HCT116 (cell line): ENCODE results near the gene CEP20. TPM values are rescaled to one million over a fixed set of nuclear protein-coding genes. Genes with fewer than 3 reads are reported as not detected.

ENCODE experiments used
- ATAC-seq: fragments of 200-7000 bp; cut with Tn5 transposase; 2 replicates; pipeline ENCODE4 v1.9.1; 2020; ENCODE audit warnings: mild to moderate bottlenecking, moderate library complexity
- BruUV-seq: library from RNA; stranded (reverse); fragments of 400-500 nt; replicated peaks from 2 replicates; lab custom pipeline; 2021; lab: Mats Ljungman, UMichigan
- CTCF ChIA-PET: fragments of 300-600 bp; sonication (Branson Sonifier 250); formaldehyde crosslinking; loops from one replicate; lab custom pipeline; 2021; ENCODE audit warnings: antibody characterized with exemption; lab: Charles Lee
- POLR2A ChIA-PET: fragments of 300-600, 350-600 bp; sonication (Branson Sonifier 250); formaldehyde crosslinking; loops from one replicate; lab custom pipeline; 2021; ENCODE audit warnings: antibody characterized with exemption; lab: Charles Lee
- RAD21 ChIA-PET, 2 experiments: fragments of 300-600 bp; sonication (Branson Sonifier 250); formaldehyde crosslinking; loops; one replicate each; lab custom pipeline; 2023; ENCODE audit warnings: low total read pairs in 2 of 2; ENCODE audit not compliant: uncharacterized antibody in 2 of 2, unreplicated experiment in 2 of 2, low non-redundant PET in 1 of 2; lab: Charles Lee
- DNase-seq: peaks from one replicate; pipeline ENCODE4 v3.0.0-alpha.2; 2010; ENCODE audit warnings: low read depth, low spot score
- H2AFZ ChIP-seq: fragments of 200-600 bp; shearing (Covaris generic), sonication (generic); 2 replicates; pipeline ENCODE4 v1.6.1; 2017; ENCODE audit warnings: low read depth, mixed run types, mixed read lengths, antibody characterized with exemption, low read length; ENCODE audit not compliant: poor library complexity, severe bottlenecking
- H3K27ac ChIP-seq: 2 replicates; pipeline ENCODE4 v1.5.1; 2012; ENCODE audit warnings: low read depth, low read length
- H3K27me3 ChIP-seq: fragments of 200-600 bp; sonication (generic); 2 replicates; pipeline ENCODE4 v1.6.1; 2016; ENCODE audit warnings: mixed run types, low read length, mixed read lengths; ENCODE audit not compliant: insufficient read depth
- H3K36me3 ChIP-seq, 2 experiments: fragments of 200-500 bp in 1 of 2; fragments of 200-600 bp in 1 of 2; sonication (Bioruptor generic) in 1 of 2; sonication (generic) in 1 of 2; 2 replicates each; pipeline versions ENCODE4 v1.5.1 to v1.6.1; 2014 to 2016; ENCODE audit warnings: low read length in 2 of 2, inconsistent platforms in 1 of 2, mixed read lengths in 1 of 2, mixed run types in 1 of 2; ENCODE audit not compliant: insufficient read depth in 2 of 2, control insufficient read depth in 1 of 2
- H3K4me1 ChIP-seq, 2 experiments: fragments of 200-600 bp in 1 of 2; sonication (generic) in 1 of 2; 2 replicates each; pipeline versions ENCODE4 v1.5.1 to v1.6.1; 2012 to 2017; ENCODE audit warnings: low read length in 2 of 2, inconsistent platforms in 1 of 2, mild to moderate bottlenecking in 1 of 2, mixed read lengths in 1 of 2, mixed run types in 1 of 2, moderate library complexity in 1 of 2; ENCODE audit not compliant: insufficient read depth in 2 of 2, control insufficient read depth in 1 of 2
- H3K4me2 ChIP-seq: fragments of 200-600 bp; sonication (generic); 2 replicates; pipeline ENCODE4 v1.6.1; 2017; ENCODE audit warnings: mixed run types, low read length, mixed read lengths
- H3K4me3 ChIP-seq, 2 experiments: fragments of 200-600 bp in 1 of 2; sonication (generic) in 1 of 2; replicated peaks in 1 of 2; 2 replicates each; pipeline ENCODE4 v1.5.1; 2011 to 2016; ENCODE audit warnings: low read length in 2 of 2, control low read depth in 1 of 2, low read depth in 1 of 2, mild to moderate bottlenecking in 1 of 2, mixed read lengths in 1 of 2, mixed run types in 1 of 2
- H3K79me2 ChIP-seq: fragments of 200-600 bp; sonication (generic); 2 replicates; pipeline ENCODE4 v1.6.1; 2017; ENCODE audit warnings: mild to moderate bottlenecking, mixed run types, low read length, moderate library complexity, mixed read lengths; ENCODE audit not compliant: insufficient read depth
- H3K9ac ChIP-seq: fragments of 200-600 bp; sonication (generic); 2 replicates; pipeline ENCODE4 v1.6.1; 2016; ENCODE audit warnings: low read length, mixed read lengths
- H3K9me2 ChIP-seq: fragments of 200-600 bp; sonication (generic), shearing (Covaris generic); 2 replicates; pipeline ENCODE4 v1.6.1; 2017; ENCODE audit warnings: mixed run types, mild to moderate bottlenecking, moderate library complexity; ENCODE audit not compliant: insufficient read depth
- H3K9me3 ChIP-seq, 2 experiments: fragments of 200-500 bp in 1 of 2; fragments of 200-600 bp in 1 of 2; sonication (Bioruptor generic) in 1 of 2; sonication (generic) in 1 of 2; 2 replicates each; pipeline ENCODE4 v1.6.1; 2014 to 2017; ENCODE audit warnings: low read length in 2 of 2, mixed read lengths in 2 of 2, inconsistent platforms in 1 of 2, low read depth in 1 of 2, mild to moderate bottlenecking in 1 of 2, mixed run types in 1 of 2, moderate library complexity in 1 of 2; ENCODE audit not compliant: control insufficient read depth in 1 of 2, insufficient read depth in 1 of 2
- H4K20me1 ChIP-seq: fragments of 200-600 bp; sonication (generic), shearing (Covaris generic); 2 replicates; pipeline ENCODE4 v1.6.1; 2017; ENCODE audit warnings: mixed run types, mild to moderate bottlenecking, moderate library complexity; ENCODE audit not compliant: insufficient read depth
- CBX3 ChIP-seq: IDR thresholded peaks from 2 replicates; pipeline ENCODE4 v1.6.1; 2012; ENCODE audit warnings: low read depth
- CTCF ChIP-seq, 3 experiments: fragments of 200-600 bp in 1 of 3; sonication (generic) in 1 of 3; IDR thresholded peaks in 2 of 3; conservative IDR thresholded peaks in 1 of 3; 2 replicates each; pipeline ENCODE4 v1.5.1; 2012 to 2017; ENCODE audit warnings: low read depth in 2 of 3, low read length in 2 of 3, antibody characterized with exemption in 1 of 3, borderline replicate concordance in 1 of 3, control low read depth in 1 of 3, mild to moderate bottlenecking in 1 of 3, mixed read lengths in 1 of 3, mixed run types in 1 of 3, moderate library complexity in 1 of 3; ENCODE audit not compliant: insufficient read depth in 1 of 3
- ELF1 ChIP-seq: IDR thresholded peaks from 2 replicates; pipeline ENCODE4 v1.6.1; 2012; ENCODE audit warnings: low read depth, borderline replicate concordance
- EZH2phosphoT487 ChIP-seq: fragments of 200-600 bp; IDR thresholded peaks from 2 replicates; pipeline ENCODE4 v1.6.1; 2018; ENCODE audit warnings: antibody characterized with exemption, borderline replicate concordance
- FOSL1 ChIP-seq: IDR thresholded peaks from 2 replicates; pipeline ENCODE4 v1.6.1; 2012; ENCODE audit warnings: low read depth
- JUND ChIP-seq: IDR thresholded peaks from 2 replicates; pipeline ENCODE4 v1.6.1; 2012
- RAD21 ChIP-seq: IDR thresholded peaks from 2 replicates; pipeline ENCODE4 v1.6.1; 2012; ENCODE audit warnings: low read depth, mild to moderate bottlenecking
- SIN3A ChIP-seq: IDR thresholded peaks from 2 replicates; pipeline ENCODE4 v1.6.1; 2012; ENCODE audit warnings: low read depth
- SP1 ChIP-seq: IDR thresholded peaks from 2 replicates; pipeline ENCODE4 v1.6.1; 2012; ENCODE audit warnings: low read depth
- YY1 ChIP-seq: IDR thresholded peaks from 2 replicates; pipeline ENCODE4 v1.6.1; 2011; ENCODE audit warnings: low read length, low read depth, moderate library complexity, mild to moderate bottlenecking; ENCODE audit not compliant: insufficient replicate concordance; ENCODE audit errors: extremely low read depth
- ZFX ChIP-seq: fragments of 450-650 bp; IDR thresholded peaks from 2 replicates; pipeline ENCODE4 v1.6.1; 2017
- ZNF274 ChIP-seq: fragments of 200-500 bp; sonication (Bioruptor generic); IDR thresholded peaks from 2 replicates; pipeline ENCODE4 v1.6.1; 2014; ENCODE audit warnings: mild to moderate bottlenecking, low read depth, low read length, inconsistent platforms
- intact Hi-C: fragments of 100-400 bp; cut with micrococcal nuclease; formaldehyde crosslinking; loops from 2 replicates; pipeline ENCODE4 v1.10.0; 2022
- total RNA-seq: library from RNA; stranded (reverse); gene quantifications from one replicate; pipeline ENCODE4 v1.2.1, GENCODE V29; 2021; ENCODE audit not compliant: unreplicated experiment
- TF ChIP-seq, protein P1 (sequence below): IDR thresholded peaks from 2 replicates; pipeline ENCODE4 v1.6.1; 2012
- TF ChIP-seq, protein P2 (sequence below): IDR thresholded peaks from 2 replicates; pipeline ENCODE4 v1.6.1; 2012
- TF ChIP-seq, protein P3 (sequence below): IDR thresholded peaks from 2 replicates; pipeline ENCODE4 v1.6.1; 2012; ENCODE audit warnings: low read depth

CEP20 gene
- total RNA-seq, 1 experiment from 2014 or later = 67.7 TPM

DNA sequence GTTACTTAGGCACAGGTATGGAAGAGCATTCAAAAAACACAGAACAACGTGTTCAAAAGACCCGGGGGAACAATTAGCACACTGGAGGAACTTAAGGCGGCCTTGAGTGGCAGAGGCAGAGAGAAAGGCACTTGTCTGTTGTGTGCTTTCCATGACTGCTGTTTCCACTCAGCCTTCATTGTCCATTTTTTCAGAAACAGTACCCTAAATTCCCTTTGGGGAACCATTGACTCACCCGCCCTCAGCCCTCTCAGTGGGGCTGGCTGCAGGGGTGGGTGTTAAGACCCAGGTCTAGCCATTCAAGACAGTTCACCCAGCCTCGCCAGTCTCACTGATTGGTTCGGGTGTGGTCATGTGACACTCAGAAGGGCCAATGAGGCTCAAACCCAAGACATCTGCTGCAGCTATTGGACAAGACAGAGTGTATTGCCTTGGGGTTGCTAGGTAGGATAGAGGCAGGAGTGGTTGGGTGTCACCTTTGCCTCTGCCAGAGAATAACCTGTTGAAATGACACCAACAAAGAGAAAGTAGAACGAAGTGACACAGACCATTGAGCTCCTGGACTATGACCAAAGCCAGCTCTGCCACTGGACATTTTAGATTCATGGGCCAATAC lies 19.6 kb upstream of the CEP20 start:
- H2AFZ ChIP-seq = no peak overlapping the region
- H3K9me2 ChIP-seq = no peaks in the 10 kb centered on the region
- H3K36me3 ChIP-seq = no peaks in the 10 kb centered on the region
- no peak overlapping the region for H3K9ac ChIP-seq
- peak; percentile 99 for ATAC-seq
- H4K20me1 ChIP-seq = no peaks in the 10 kb centered on the region
- peak; percentile 91 for DNase-seq
- TF ChIP-seq SP1 = peak; percentile 72
- TF ChIP-seq YY1 = no peak
- TF ChIP-seq, protein P1, sequence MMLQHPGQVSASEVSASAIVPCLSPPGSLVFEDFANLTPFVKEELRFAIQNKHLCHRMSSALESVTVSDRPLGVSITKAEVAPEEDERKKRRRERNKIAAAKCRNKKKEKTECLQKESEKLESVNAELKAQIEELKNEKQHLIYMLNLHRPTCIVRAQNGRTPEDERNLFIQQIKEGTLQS = no peak
- TF ChIP-seq CBX3 = no peak
- no peaks in the 10 kb centered on the region for H3K27me3 ChIP-seq
- no TSS peak for BruUV-seq
- H3K4me2 ChIP-seq = peak overlapping the region; percentile 37
- intact Hi-C loops = no loop called here
- H3K4me1 ChIP-seq = peaks cover 2 to 13% of the 10 kb centered on the region in 2 experiments; a peak in 3 of 4 replicates
- ChIA-PET RAD21 (interaction anchor here in 1 of 2 experiments (0.7 kb wide), 1 partner anchor 15 kb away, joined by 4 read pairs; no protein-coding TSS in a partner anchor), POLR2A (interaction anchor here (1.0 to 1.9 kb wide), 2 partner anchors 8 to 20 kb away, joined by 3 to 6 read pairs; partner anchors contain the start of gene CEP20), CTCF (no interaction called here)
- no peaks in the 10 kb centered on the region for H3K9me3 ChIP-seq
- no peak overlapping the region for H3K4me3 ChIP-seq
- no peaks in the 10 kb centered on the region for H3K79me2 ChIP-seq
- H3K27ac ChIP-seq = no peak overlapping the region

DNA sequence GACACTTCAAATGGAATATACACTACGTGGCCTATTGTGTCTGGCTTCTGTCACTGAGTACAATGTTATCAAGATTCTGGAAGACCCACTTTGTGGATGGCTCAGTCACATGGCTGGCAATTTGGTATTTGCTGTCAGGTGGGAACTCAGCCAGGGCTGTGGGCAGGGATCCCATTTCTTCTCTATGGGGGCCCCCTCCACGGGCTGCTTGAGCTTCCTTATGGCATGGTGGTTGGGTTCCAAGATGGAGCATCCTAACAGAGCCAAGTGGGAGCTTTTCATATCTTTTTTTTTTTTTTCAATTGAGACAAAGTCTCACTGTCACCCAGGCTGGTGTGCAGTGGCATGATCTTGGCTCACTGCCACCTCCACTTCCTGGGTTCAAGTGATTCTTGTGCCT lies 18.0 kb upstream of the CEP20 start:
- no peak overlapping the region for H2AFZ ChIP-seq
- no peak overlapping the region for H3K4me2 ChIP-seq
- no peak overlapping the region for H3K4me3 ChIP-seq
- ATAC-seq (no peak), DNase-seq (no peak)
- H4K20me1 ChIP-seq = no peaks in the 10 kb centered on the region
- RAD21 ChIA-PET = no interaction called here
- H3K36me3 ChIP-seq = no peaks in the 10 kb centered on the region
- H3K27ac ChIP-seq = no peak overlapping the region
- H3K9me3 ChIP-seq = no peaks in the 10 kb centered on the region
- no peaks in the 10 kb centered on the region for H3K9me2 ChIP-seq
- no peaks in the 10 kb centered on the region for H3K27me3 ChIP-seq
- CTCF ChIA-PET = no interaction called here
- POLR2A ChIA-PET = no interaction called here
- intact Hi-C loops = no loop called here
- no peaks in the 10 kb centered on the region for H3K79me2 ChIP-seq
- H3K4me1 ChIP-seq = peaks cover 7 to 27% of the 10 kb centered on the region in 2 experiments; a peak in 3 of 4 replicates
- no peak overlapping the region for H3K9ac ChIP-seq
- BruUV-seq = no TSS peak
- TF ChIP-seq YY1 = no peak
- TF ChIP-seq SIN3A = no peak
- TF ChIP-seq JUND = no peak
- no peak for TF ChIP-seq EZH2phosphoT487
- TF ChIP-seq FOSL1 = no peak
- no peak for TF ChIP-seq RAD21
- TF ChIP-seq ZFX = no peak
- TF ChIP-seq CTCF (IDR thresholded peaks at IDR 0.05 in 2 of 3, conservative IDR thresholded peaks at IDR 0.05 in 1 of 3; ENCODE audit: borderline replicate concordance in 1 of 3, insufficient read depth in 1 of 3, low read depth in 2 of 3, low read length in 2 of 3) = no peak
- TF ChIP-seq, protein P2, sequence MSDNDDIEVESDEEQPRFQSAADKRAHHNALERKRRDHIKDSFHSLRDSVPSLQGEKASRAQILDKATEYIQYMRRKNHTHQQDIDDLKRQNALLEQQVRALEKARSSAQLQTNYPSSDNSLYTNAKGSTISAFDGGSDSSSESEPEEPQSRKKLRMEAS = no peak
- TF ChIP-seq ELF1 = no peak
- TF ChIP-seq, protein P3, sequence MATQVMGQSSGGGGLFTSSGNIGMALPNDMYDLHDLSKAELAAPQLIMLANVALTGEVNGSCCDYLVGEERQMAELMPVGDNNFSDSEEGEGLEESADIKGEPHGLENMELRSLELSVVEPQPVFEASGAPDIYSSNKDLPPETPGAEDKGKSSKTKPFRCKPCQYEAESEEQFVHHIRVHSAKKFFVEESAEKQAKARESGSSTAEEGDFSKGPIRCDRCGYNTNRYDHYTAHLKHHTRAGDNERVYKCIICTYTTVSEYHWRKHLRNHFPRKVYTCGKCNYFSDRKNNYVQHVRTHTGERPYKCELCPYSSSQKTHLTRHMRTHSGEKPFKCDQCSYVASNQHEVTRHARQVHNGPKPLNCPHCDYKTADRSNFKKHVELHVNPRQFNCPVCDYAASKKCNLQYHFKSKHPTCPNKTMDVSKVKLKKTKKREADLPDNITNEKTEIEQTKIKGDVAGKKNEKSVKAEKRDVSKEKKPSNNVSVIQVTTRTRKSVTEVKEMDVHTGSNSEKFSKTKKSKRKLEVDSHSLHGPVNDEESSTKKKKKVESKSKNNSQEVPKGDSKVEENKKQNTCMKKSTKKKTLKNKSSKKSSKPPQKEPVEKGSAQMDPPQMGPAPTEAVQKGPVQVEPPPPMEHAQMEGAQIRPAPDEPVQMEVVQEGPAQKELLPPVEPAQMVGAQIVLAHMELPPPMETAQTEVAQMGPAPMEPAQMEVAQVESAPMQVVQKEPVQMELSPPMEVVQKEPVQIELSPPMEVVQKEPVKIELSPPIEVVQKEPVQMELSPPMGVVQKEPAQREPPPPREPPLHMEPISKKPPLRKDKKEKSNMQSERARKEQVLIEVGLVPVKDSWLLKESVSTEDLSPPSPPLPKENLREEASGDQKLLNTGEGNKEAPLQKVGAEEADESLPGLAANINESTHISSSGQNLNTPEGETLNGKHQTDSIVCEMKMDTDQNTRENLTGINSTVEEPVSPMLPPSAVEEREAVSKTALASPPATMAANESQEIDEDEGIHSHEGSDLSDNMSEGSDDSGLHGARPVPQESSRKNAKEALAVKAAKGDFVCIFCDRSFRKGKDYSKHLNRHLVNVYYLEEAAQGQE = no peak
- TF ChIP-seq ZNF274 = no peak
